WTC11 (cell line): ENCODE results near the gene SMIM22. TPM values are rescaled to one million over a fixed set of nuclear protein-coding genes. Genes with fewer than 3 reads are reported as not detected.
"Not testable (repeated sequence)": the region's sequence is repeated elsewhere in the genome, so short reads cannot be mapped to it uniquely, and the experiment has no call there.

Experiments
- ATAC-seq: fragments of 200-7000 bp; cut with Tn5 transposase; 2 replicates; pipeline ENCODE4 v1.10.0; 2021; ENCODE audit warnings: mild to moderate bottlenecking, moderate library complexity
- CTCF ChIA-PET: fragments of 300-600 bp; sonication (Branson Sonifier 250); formaldehyde crosslinking; loops from one replicate; lab custom pipeline; 2021; ENCODE audit warnings: antibody characterized with exemption; lab: Charles Lee
- POLR2A ChIA-PET: fragments of 350-600 bp; sonication (Branson Sonifier 250); formaldehyde crosslinking; loops from one replicate; lab custom pipeline; 2021; ENCODE audit warnings: antibody characterized with exemption; lab: Charles Lee
- DNase-seq: peaks from one replicate; pipeline ENCODE4 v3.0.0; 2021; ENCODE audit warnings: low spot score
- H3K27ac Mint-ChIP-seq: 2 replicates; pipeline ENCODE4 v1.8.0; 2021; ENCODE audit warnings: mixed read lengths
- H3K27me3 Mint-ChIP-seq: 2 replicates; pipeline ENCODE4 v1.8.0; 2021; ENCODE audit warnings: low read depth, mild to moderate bottlenecking, moderate library complexity, mixed read lengths
- H3K36me3 Mint-ChIP-seq: 2 replicates; pipeline ENCODE4 v1.8.0; 2021; ENCODE audit warnings: mixed read lengths
- H3K4me1 Mint-ChIP-seq: 2 replicates; pipeline ENCODE4 v1.8.0; 2022; ENCODE audit warnings: mixed read lengths
- H3K4me3 Mint-ChIP-seq: 2 replicates; pipeline ENCODE4 v1.8.0; 2021; ENCODE audit warnings: mild to moderate bottlenecking, moderate library complexity, mixed read lengths
- H3K9me3 Mint-ChIP-seq: 2 replicates; pipeline ENCODE4 v1.8.0; 2021; ENCODE audit warnings: mixed read lengths
- CREB1 ChIP-seq: sonication (generic); formaldehyde crosslinking; IDR thresholded peaks from 2 replicates; pipeline ENCODE4 v1.8.0; 2023; ENCODE audit warnings: mild to moderate bottlenecking, missing genetic modification reagents
- CREM ChIP-seq: sonication (generic); formaldehyde crosslinking; IDR thresholded peaks from 2 replicates; pipeline ENCODE4 v1.8.1; 2022; ENCODE audit warnings: mild to moderate bottlenecking, missing genetic modification reagents, moderate library complexity
- CTCF ChIP-seq: fragments of 200-600 bp; IDR thresholded peaks from 2 replicates; pipeline ENCODE4 v1.8.0; 2022; ENCODE audit warnings: antibody characterized with exemption
- ERG ChIP-seq: fragments of 250-450 bp; sonication (Bioruptor Pico); IDR thresholded peaks from 2 replicates; pipeline ENCODE4 v1.8.0; 2021; ENCODE audit warnings: mild to moderate bottlenecking
- FOXK1 ChIP-seq: sonication (generic); formaldehyde crosslinking; IDR thresholded peaks from 2 replicates; pipeline ENCODE4 v1.8.0; 2022; ENCODE audit warnings: mild to moderate bottlenecking, moderate library complexity, missing genetic modification reagents
- IRF2 ChIP-seq: sonication (generic); formaldehyde crosslinking; IDR thresholded peaks from 2 replicates; pipeline ENCODE4 v1.8.0; 2022; ENCODE audit warnings: low read depth, missing genetic modification reagents, borderline replicate concordance
- MXD4 ChIP-seq: fragments of 250-450 bp; sonication (Bioruptor Pico); IDR thresholded peaks from 2 replicates; pipeline ENCODE4 v1.8.0; 2021; ENCODE audit warnings: mild to moderate bottlenecking, moderate library complexity, borderline replicate concordance
- NFATC4 ChIP-seq: fragments of 250-450 bp; sonication (Bioruptor Pico); IDR thresholded peaks from 2 replicates; pipeline ENCODE4 v1.9.0; 2021; ENCODE audit warnings: mild to moderate bottlenecking
- PRDM15 ChIP-seq: sonication (generic); formaldehyde crosslinking; IDR thresholded peaks from 2 replicates; pipeline ENCODE4 v1.8.0; 2022; ENCODE audit warnings: missing genetic modification reagents
- RORB ChIP-seq: fragments of 250-450 bp; sonication (Bioruptor Pico); IDR thresholded peaks from 2 replicates; pipeline ENCODE4 v1.9.0; 2021; ENCODE audit warnings: mild to moderate bottlenecking
- SMAD3 ChIP-seq: sonication (generic); formaldehyde crosslinking; IDR thresholded peaks from 2 replicates; pipeline ENCODE4 v1.8.0; 2022; ENCODE audit warnings: missing genetic modification reagents, mild to moderate bottlenecking, borderline replicate concordance
- SOX15 ChIP-seq: fragments of 250-450 bp; sonication (Bioruptor Pico); IDR thresholded peaks from 2 replicates; pipeline ENCODE4 v1.9.0; 2021; ENCODE audit warnings: mild to moderate bottlenecking
- TP53 ChIP-seq: sonication (generic); formaldehyde crosslinking; IDR thresholded peaks from 2 replicates; pipeline ENCODE4 v1.8.1; 2023; ENCODE audit warnings: mild to moderate bottlenecking, missing genetic modification reagents
- ZNF263 ChIP-seq: sonication (generic); formaldehyde crosslinking; IDR thresholded peaks from 2 replicates; pipeline ENCODE4 v1.8.1; 2022; ENCODE audit warnings: low read depth, mild to moderate bottlenecking, moderate library complexity, missing genetic modification reagents
- ZNF396 ChIP-seq: fragments of 250-450 bp; sonication (Bioruptor Pico); IDR thresholded peaks from 2 replicates; pipeline ENCODE4 v1.8.0; 2021; ENCODE audit warnings: mild to moderate bottlenecking, moderate library complexity, borderline replicate concordance
- ZNF423 ChIP-seq: fragments of 250-450 bp; sonication (Bioruptor Pico); IDR thresholded peaks from 2 replicates; pipeline ENCODE4 v2.1.2; 2022; ENCODE audit warnings: mild to moderate bottlenecking, moderate library complexity
- ZNF532 ChIP-seq: fragments of 250-450 bp; sonication (Bioruptor Pico); IDR thresholded peaks from 2 replicates; pipeline ENCODE4 v1.9.0; 2021; ENCODE audit warnings: mild to moderate bottlenecking, borderline replicate concordance
- total RNA-seq: library from RNA; stranded (reverse); gene quantifications from 3 replicates; pipeline ENCODE4 v1.2.3, GENCODE V29; 2021

Gene SMIM22
- total RNA-seq, 1 experiment from 2014 or later, result not detected

- TF ChIP-seq PRDM15 (CRISPR knock-in tag), result no peak
- TF ChIP-seq CREB1 (CRISPR knock-in tag), result no peak
- TF ChIP-seq MXD4 (CRISPR knock-in tag), result no peak
- TF ChIP-seq ZNF263 (CRISPR knock-in tag), result no peak
Observed at GRCh38 chr16:4783951-4784336, 11.2 kb upstream of the SMIM22 start (continued).

- peak overlapping the region; percentile 45; the same call in 1 of the 2 replicates for H3K27ac Mint-ChIP-seq
- H3K4me3 Mint-ChIP-seq, POLR2A ChIA-PET, DNase-seq, CTCF ChIA-PET, H3K36me3 Mint-ChIP-seq, H3K27me3 Mint-ChIP-seq, ATAC-seq, H3K9me3 Mint-ChIP-seq: not testable (repeated sequence)
- H3K4me1 Mint-ChIP-seq, result peaks cover 14% of the 10 kb centered on the region
Observed at GRCh38 chr16:4784444-4784987, 10.7 kb upstream of the SMIM22 start.

GRCh38 chr16:4785758-4786433 lies 9.3 kb upstream of the SMIM22 start:
- CTCF ChIA-PET, result no interaction called here
- no peaks in the 10 kb centered on the region for H3K9me3 Mint-ChIP-seq
- no peaks in the 10 kb centered on the region for H3K36me3 Mint-ChIP-seq
- H3K4me1 Mint-ChIP-seq, result peaks cover 14% of the 10 kb centered on the region
- H3K27ac Mint-ChIP-seq, result no peak overlapping the region
- no peak for DNase-seq
- ATAC-seq, result no peak
- H3K4me3 Mint-ChIP-seq, result no peak overlapping the region
- no peaks in the 10 kb centered on the region; the same call in 1 of the 2 replicates for H3K27me3 Mint-ChIP-seq
- POLR2A ChIA-PET, result no interaction called here
- TF ChIP-seq TP53 (CRISPR knock-in tag) (no peak), RORB (CRISPR knock-in tag) (no peak), SMAD3 (CRISPR knock-in tag) (no peak), ZNF423 (CRISPR knock-in tag) (no peak), NFATC4 (CRISPR knock-in tag) (no peak), CTCF (no peak), ZNF532 (no peak), SOX15 (CRISPR knock-in tag) (no peak), ERG (CRISPR knock-in tag) (no peak), CREM (CRISPR knock-in tag) (no peak), ZNF396 (CRISPR knock-in tag) (no peak), IRF2 (CRISPR knock-in tag) (no peak), FOXK1 (CRISPR knock-in tag) (no peak)
- TF ChIP-seq, all 79 proteins: peak for 0
